ENCODE results near the gene AHRR.
"Not testable (repeated sequence)": the region's sequence is repeated elsewhere in the genome, so short reads cannot be mapped to it uniquely, and the experiment has no call there.

The AHRR gene

DNA sequence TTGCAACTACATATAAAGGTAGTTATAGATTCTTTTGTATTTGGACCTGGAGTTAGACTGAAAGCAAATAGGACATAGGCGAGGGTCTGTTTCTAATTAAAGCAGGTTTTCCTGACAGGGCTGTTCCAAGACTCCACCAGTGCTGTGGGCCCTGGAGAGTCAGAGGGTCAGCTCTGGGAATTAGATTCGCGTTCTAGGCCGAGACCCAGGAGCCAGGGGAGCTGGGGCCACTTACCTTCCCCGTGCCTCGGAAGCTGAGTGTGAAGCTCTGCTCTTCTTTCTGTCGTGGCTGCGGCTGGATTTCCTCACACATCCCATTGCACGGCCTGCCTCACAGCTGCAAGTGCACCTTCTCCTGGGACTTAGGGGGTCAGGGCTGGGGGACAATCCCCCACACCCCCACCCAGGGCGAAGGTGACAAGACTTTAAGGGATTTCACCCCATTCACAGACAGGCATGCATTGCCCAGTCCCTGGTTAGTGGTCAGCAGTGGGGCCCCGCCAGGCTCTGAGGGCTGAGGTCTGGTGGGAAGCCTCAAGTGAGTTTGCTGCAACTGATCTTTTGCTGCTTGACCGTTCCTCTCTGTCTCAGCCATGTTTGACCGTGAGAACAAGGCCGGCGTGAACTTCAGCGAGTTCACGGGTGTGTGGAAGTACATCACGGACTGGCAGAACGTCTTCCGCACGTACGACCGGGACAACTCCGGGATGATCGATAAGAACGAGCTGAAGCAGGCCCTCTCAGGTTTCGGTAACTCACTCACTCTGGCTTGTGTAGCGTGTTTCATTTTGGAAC lies 15.3 kb upstream of the AHRR start:
- DNase-seq: no peak

DNA sequence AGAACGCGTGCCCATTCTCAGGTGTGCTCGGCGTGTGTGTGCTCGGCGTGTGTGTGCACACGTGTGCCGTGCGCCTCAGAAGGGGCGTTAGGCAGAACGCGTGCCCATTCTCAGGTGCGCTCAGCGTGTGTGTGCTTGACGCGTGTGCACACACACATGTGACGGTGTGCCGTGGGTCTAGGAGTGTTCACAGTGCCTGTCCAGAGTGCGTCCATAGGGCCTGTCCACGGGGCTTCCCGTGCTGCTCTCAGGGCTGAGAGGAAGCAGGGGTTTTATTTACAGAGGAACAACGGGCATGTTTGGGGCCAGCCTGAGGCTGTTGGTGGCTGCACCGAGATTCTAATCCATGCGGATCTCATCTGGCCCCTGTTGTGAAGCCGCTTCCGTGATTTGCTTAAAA lies 14.2 kb upstream of the AHRR start:
- no peak for DNase-seq

DNA sequence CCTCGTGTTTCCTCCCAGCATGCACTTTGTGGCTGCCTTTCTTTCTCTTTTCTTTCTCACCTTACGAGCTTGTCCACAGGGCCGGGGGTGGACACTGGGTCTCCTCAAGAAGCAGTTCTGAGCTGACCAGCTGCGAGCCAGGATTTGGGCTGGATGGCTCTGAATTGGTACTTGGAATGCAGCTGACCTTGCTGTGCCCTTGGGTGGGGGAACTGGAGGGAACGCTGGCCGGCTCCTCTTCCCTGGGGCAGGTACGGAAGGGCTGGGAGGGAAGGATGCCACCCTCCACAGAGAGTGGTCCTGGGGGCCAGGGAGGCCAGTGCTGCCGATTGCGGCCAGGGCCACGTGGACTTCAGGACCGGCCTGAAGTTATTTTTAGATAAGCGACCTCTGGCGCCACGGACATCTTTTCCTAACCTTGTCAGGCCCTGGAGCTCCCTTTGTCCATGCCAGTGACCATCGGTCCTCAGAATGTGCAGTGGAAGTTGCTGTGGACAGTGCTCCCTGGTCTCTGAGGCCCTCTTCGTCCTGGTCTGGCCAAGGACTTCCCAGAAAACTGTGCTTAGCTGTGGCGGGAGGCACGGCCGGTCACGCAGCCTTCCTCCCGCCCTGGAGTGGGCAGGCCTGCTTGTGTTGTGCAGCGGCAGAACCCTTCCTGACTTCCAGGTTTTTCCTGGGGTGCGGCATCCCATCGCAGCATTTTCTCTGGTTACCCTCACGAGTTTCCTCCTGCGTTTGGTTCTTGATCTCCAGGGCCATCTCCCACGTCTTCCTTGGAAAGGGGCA lies 13.5 kb upstream of the AHRR start:
- DNase-seq: no peak

DNA sequence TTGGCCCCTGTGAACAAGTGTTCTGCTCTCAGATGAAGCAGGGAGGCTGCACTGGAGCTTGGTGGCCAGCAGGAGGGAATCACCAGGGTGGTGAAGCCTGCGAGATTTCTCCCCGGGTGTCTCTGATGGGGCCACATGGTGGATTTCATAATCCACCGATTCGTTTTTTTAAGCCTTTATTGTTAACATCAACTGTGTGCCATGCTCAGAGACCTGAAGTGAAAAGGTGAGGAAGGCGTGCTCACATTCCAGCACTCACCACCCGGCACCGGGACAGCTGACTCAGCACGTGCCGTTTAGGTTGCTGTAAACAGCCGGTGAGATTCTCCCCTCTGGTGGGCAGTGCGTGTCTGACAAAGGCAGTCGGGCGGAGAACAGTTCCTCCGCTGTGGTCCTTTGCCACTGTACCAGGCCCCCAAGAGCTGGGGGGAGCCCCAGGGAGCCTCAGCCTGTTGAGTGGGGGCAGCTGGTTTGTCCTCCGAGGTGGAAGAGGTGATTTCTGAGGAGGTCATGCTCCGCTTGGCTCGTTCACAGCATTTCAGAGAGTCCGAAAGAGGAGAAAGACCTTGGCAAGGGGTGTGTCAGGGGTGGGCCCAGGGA lies 12.7 kb upstream of the AHRR start:
- DNase-seq: no peak

DNA sequence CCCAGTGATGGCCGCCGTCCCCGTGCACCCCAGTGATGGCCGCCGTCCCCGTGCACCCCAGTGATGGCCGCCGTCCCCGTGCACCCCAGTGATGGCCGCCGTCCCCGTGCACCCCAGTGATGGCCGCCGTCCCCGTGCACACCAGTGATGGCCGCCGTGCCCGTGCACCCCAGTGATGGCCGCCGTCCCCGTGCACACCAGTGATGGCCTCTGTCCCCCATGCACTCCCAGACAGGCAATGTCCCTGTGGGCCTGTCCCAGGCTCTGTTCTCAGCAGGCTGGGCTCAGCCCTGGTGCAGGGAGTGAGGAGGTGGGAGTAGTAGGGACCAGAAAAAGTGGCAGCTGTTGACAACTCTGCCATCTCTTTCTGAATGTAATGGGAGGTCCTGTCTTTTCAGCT lies 11.7 kb upstream of the AHRR start:
- not testable (repeated sequence) for DNase-seq

DNA sequence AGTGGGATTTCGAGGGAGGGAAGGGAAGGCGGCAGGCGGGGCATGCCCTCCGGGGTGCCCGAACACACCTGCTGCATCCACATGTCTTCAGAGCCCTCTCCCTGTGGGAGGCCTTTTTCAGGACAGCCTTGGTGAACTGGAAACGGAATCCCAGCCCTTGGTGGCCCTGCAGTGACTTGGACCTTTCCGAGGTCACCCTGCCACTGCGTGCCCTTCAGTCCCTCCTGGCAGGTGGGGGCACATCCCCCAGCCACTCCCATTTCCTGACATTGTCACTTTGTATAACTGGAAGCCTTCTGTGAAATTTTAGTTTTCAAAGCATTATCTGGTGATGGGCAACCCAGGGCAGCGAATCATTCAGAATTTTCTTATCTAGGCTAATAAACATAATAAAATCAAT lies 11.0 kb upstream of the AHRR start:
- no peak for DNase-seq

DNA sequence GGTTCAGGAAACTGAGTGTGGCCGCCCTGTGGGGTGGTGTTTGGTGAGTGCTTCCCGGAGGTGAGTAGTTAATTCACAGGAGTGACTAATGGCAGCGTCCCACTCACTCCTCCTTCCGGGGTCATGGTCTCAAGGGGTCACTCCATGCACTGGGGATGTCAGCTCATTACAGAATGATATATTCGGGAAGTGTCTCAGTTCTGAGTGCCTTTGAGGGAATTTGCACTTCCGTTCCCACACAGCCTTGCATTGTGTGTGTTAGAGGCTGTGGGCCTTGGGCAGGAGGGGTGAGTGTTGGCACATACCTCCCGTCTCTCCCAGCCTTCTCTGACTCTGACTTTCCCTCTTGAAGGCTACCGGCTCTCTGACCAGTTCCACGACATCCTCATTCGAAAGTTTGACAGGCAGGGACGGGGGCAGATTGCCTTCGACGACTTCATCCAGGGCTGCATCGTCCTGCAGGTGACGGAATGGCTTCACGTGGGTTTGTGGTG lies 10.5 kb upstream of the AHRR start:
- no peak for DNase-seq

DNA sequence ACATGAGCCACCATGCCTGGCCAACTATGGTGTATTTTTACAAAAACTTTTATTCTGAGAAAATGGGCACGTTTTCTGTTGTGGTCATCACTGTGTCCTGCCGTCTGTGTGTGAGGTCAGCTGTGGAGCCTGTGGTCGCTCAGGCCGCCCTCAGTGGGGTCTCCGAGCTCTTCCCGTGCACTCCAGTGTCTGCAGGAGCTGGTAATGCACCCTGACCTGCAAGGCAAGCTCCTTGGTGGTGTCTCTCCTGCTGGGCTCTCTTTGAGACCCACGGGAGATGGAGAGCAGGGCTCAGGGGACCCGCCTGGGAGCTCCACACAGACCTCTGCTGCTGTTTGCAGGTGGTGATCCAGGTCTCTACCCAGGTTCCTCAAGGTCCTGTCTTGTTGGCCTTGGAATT lies 9.6 kb upstream of the AHRR start:
- DNase-seq: no peak

DNA sequence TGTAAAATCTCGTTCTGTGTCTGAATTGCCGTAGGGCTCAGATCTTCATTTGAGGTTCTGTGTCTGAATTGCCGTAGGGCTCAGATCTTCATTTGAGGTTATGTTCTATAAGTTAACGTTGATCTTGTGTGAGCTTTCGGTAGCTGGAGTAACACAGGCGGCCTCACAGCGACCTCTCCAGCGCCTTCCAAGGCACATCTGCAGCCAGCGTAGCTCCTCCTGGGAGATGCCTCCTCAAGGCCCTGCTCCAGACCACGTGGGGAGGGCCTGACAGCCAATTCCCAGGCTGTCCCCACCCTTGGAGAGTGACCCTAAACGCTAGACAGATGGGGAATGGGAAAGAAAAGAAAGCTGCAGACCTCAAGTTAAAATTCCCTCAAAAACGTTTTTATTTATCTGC lies 8.7 kb upstream of the AHRR start:
- DNase-seq: no peak

DNA sequence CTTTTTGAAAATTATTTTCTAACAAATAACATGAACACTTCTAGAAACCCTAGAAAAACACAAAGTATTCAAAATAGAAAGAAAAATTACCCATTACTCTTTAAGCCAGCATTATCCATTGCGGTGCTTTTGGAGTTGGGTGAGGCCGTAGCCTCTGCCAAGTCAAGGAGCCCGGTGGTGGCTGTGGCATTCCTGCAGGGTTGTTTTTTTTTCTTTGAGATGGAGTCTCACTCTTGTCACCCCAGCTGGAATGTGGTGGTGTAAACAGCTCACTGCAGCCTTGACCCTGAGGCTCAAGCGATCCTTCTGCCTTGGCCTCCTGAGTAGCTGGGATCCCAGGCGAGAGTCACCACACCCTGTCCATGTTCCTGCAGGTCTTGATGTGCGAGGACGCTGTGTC lies 8.2 kb upstream of the AHRR start:
- no peak for DNase-seq

DNA sequence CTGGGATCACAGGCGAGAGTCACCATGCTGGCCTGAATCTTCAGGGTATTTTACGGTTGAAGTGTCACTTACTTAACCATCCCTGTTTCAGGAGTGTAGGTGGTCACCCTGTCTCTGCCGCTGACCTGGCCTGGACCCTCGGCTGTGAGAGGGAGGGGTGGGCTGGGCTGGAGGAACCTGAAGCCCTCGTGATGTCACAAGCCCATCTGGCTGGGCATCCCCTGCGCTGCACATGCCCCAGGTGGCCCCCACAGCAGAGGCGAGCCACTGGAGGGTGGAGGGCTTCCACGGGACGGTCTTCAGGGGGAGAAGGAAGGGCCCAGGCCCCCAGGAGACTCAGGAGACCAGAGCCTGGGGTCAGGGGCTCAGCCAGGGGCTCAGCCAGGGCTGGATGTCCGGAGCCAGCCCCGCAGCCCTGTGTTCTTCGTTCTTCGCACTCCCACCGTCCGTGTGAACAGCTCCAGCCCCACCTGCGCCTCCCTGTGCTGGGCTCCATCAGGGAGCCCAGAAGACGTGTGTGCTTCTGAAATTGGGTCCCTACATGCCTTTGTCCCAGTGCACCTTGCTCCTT lies 7.6 kb upstream of the AHRR start:
- DNase-seq: no peak

DNA sequence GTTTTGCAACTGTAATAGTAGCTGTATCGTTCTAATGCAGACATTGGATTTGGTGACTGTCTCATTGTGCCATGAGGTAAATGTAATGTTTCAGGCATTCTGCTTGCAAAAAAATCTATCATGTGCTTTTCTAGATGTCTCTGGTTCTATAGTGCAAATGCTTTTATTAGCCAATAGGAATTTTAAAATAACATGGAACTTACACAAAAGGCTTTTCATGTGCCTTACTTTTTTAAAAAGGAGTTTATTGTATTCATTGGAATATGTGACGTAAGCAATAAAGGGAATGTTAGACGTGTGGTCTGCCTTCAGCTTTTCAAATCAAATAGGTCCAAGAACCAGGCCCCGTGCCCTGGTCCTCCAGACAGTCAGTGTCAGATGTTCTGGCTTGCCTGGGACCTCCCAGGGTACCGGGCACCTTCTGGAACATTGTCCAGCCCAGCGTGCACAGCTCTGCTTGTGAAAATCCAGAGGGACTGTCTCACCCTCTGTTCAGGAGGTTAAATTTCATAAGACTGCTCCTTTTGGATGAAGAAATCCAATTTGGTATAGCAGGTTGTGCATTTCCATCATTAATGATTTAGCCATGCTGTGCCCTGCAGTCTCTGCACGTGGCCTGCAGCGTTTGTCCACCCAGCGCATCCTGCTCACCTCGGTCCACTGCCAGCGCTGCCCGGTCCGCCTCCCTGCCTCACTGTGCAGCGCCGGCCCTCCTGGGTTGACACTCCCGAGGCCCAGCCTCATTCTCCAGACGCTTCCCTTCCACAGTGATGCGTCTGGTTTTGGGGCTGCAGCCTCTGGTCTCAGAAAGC lies 6.6 kb upstream of the AHRR start:
- DNase-seq: no peak

DNA sequence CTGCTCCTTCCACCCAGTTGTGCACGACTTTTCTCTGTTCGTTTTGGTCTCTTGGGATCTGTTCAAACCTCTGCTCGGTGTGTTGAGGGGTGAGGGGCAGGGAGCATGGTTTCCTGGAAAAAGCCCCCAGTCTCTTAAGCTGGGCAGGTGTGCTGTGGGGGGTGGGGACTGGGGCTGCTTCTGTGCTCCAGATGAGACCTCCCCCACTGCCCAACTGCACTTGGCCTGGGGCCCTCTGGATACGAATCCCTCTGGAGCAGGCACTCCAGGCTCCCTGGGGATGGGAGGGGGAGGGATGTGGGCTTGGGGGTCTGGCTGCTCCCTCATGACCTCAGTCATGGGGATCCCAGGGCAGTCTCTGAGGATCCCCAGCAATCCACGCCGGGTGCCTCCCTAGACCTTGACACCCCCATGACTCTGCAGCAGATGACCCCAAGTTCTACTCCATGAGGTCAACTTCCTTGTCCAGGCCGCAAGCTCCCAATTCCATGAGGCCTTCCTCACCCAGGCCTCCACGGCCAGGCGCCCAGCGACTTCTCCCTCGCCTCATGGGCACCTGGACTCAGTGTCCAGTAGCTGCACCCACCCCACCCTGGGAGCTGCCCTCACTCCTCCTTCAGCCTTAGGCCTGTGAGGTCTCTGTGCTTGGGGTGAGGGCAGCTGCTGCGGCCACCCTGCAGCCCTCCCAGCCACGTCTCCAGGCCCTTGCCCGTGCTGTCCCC lies 5.9 kb upstream of the AHRR start:
- DNase-seq: no peak

DNA sequence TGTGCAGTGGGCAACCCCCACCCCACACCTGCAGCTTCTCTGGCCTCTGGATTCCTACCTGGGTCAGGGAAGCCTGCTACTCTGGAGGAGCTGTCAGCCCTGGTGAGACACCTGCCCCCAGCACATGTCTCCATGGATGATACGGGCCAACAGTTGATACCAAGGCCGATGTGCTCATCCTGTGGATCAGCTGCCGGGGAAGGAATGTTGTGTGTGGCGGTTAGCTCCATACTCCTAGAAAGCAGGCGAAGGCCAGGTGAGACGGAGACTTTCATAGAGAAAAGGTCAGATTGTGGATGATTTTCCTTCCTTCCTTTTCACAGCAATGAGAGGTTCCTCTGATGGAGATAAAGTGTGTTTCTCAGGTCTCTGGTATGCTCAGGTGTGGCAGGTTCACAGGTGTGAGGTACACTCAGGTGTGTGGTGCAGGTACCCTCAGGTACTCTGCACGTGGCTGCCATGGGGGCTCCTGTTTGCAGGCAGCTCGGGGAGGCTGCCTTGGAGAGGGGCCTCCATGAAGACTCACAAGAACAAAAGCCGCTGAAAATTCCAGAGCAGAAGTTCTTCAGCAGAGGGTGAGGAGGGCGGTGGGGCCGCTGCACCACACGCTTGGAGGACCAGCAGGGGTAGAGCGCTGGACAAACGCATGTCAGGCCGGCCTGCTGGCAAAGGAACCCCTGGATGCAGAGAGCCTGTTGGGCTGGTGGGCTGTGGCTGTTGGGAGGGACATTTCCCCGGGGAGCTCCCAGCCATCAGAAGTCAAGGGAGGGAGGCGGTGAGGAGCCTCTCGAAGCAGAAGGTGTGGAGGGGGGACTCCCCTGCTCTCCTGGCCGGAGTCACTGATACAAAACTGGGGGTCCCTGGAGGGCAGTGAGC lies 5.1 kb upstream of the AHRR start:
- no peak for DNase-seq

DNA sequence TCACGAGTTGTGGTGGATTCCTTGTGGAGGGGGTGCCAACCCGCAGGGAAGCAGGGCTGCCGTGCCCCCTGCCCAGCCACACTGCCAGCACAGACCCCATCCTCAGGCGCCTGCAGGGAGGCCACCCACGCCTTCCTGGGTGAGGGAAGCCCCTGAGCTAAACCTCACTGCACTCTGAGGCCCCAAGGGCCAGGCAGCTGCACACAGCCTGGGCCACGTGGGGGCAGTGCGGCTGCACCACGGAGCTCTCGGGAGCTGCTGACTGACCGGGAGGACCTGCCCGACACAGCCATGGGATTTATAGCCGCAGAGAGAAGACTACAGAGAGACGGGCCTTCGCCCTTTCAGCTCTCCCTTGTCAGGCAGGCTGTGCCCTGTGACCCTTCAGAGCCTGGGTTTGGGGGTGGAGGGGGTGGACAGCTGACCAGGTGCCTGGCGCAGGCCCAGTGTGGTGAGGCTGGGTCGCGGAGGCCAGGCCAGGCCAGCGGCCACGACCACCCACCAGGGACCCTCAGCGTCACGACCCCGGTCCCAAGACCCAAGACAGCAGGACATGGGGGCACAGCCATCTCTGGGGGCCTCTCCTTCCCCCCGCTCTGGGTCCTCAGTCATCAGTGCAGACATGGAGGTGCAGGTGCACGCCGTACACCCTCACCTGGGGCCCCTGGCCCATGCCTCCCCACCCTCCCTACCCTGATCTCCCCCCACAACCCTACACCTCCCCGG lies 4.3 kb upstream of the AHRR start:
- DNase-seq: peak; percentile 35

DNA sequence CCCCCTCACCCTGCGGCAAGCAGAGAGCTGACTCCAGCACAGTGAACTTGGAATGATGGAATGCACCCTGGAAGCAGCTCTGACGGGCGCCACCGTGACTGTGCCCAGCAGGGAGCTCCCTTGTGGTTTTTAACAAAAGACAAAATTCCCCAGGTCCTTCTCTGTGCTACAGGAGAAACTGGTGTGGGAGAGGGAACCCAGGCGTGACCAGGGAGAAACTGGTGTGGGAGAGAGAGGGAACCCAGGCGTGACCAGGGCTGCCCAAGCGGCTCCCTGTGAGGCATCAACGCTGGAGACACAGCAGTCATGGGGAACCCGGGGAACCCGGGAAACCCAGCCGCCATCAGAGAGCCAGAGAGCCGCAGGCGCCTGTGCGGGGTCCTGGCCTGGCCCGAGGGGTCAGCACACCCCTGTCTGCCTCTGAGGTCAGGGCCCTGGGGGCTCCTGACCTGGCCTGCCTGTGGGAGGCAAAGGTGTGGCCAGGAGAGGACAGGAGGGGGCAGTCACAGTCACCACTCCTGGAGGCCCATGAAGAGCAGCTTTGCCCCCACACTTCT lies 3.1 kb upstream of the AHRR start:
- no peak for DNase-seq

DNA sequence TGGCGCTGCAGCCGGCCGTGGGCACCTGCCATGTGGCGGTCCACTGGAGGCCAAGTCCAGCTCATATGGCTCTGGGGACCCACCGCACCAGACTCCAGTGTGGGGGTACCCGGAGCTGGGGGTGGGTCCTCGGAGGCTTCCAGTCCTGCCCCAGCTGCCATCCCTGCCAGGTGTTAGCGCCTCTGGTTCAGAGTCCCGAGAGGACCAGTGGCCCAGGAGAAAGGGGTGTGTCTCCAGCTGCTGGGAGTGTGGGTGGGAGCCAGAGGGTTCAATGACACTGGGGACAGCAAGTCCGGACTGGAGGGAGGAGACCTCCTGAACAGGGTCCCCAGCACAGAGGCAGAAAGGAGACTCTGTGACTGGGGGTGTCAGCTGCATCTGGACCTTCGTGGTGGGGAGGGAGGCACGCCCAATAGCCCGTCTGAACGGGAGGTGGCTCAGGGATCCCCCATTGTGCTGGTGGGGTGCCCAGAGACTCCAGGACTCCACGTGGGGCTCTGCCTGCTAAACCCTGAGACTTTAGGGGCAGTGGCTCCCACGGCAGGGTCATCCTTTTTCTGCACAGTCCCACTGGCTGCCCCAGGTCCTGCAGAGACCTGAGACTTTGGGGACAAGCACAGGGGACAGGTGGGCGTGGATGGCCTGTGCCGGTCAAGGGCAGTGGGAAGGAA lies 2.4 kb upstream of the AHRR start:
- DNase-seq: no peak

DNA sequence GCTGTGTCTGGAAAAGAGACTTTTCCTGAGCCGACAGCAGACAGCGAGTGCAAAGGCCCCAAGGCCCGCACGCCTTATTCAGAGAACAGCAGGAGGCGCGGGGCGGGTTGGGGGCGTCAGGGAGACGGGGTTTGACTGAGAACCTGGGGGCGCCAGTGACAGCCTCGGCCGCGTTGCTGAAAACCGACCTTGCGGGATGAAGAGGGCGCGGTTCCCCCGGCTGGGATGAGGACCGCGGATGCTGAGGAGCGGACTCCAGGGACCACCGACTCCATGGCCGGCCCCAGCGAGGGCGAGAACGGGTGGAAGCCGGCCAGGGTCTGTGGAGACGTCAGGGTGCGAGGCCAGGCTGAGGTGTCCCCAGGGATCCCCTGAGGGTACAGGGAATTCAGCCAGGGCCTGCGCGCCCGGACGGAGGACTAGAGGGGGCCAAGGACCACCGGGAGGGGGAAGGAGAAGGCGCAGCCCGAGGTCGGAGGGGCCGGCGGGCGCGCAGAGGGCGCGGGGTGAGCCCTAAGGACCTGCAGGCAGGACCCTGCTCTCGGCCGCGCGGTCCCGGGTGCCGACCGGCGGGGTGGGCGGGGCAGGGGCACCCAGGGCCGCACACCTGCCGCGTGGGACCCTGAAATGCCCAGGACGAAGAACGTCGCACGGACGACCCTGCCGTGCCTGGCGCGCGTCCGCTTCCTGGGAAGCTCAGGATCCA lies 837 bp upstream of the AHRR start:
- DNase-seq: no peak

All from stimulated activated naive CD4-positive, alpha-beta T cell treated with Interleukin-2 at 50 U/mL for 16 hours (primary cell).